ENCODE measurements around the gene GRID2. TPM values are rescaled to one million over a fixed set of nuclear protein-coding genes. Genes with fewer than 3 reads are reported as not detected.

Gene GRID2
- polyA plus RNA-seq, 2 donors = 0.02 TPM; not detected in 1

GRCh38 chr4:92524131-92524530 lies 220.4 kb downstream of the GRID2 start:
- H3K9me3 ChIP-seq (ENCODE audit: control insufficient read depth in 2 of 2, insufficient read depth in 1 of 2, low read depth in 1 of 2, low read length in 1 of 2) = no peaks in the 10 kb centered on the region
- no peak overlapping the region for H3K27ac ChIP-seq (ENCODE audit: low read depth in 2 of 2, low read length in 1 of 2)

GRCh38 chr4:92528541-92528940 lies 224.8 kb downstream of the GRID2 start:
- Histone ChIP-seq H3K4me1 (ENCODE audit: control insufficient read depth in 2 of 2, insufficient read depth in 2 of 2, low read length in 1 of 2) (no peaks in the 10 kb centered on the region), H3K36me3 (ENCODE audit: control insufficient read depth in 2 of 2, insufficient read depth in 2 of 2, low read length in 1 of 2) (no peaks in the 10 kb centered on the region), H3K4me3 (ENCODE audit: low read depth in 1 of 2, low read length in 2 of 2) (no peak overlapping the region), H3K27me3 (ENCODE audit: control insufficient read depth in 1 of 2, insufficient read depth in 2 of 2, low read length in 2 of 2) (no peaks in the 10 kb centered on the region), H3K9me3 (ENCODE audit: control insufficient read depth in 2 of 2, insufficient read depth in 1 of 2, low read depth in 1 of 2, low read length in 1 of 2) (peaks cover 0 to 2% of the 10 kb centered on the region in 2 donors), H3K27ac (ENCODE audit: low read depth in 2 of 2, low read length in 1 of 2) (no peak overlapping the region)
- WGBS, 2 donors = 24 to 44% methylated on average over 4 of the region's 4 CpGs

More at GRCh38 chr4:92524131-92524530, 220.4 kb downstream of the GRID2 start:
- H3K36me3 ChIP-seq (ENCODE audit: control insufficient read depth in 2 of 2, insufficient read depth in 2 of 2, low read length in 1 of 2) = no peaks in the 10 kb centered on the region
- H3K4me3 ChIP-seq (ENCODE audit: low read depth in 1 of 2, low read length in 2 of 2) = no peak overlapping the region
- no peaks in the 10 kb centered on the region for H3K4me1 ChIP-seq (ENCODE audit: control insufficient read depth in 2 of 2, insufficient read depth in 2 of 2, low read length in 1 of 2)
- H3K27me3 ChIP-seq (ENCODE audit: control insufficient read depth in 1 of 2, insufficient read depth in 2 of 2, low read length in 2 of 2) = no peaks in the 10 kb centered on the region

GRCh38 chr4:92529510-92529909 lies 225.7 kb downstream of the GRID2 start:
- no peaks in the 10 kb centered on the region for H3K27me3 ChIP-seq (ENCODE audit: control insufficient read depth in 1 of 2, insufficient read depth in 2 of 2, low read length in 2 of 2)
- H3K4me3 ChIP-seq (ENCODE audit: low read depth in 1 of 2, low read length in 2 of 2) = no peak overlapping the region
- 81 to 90% methylated on average over 2 of the region's 2 CpGs for WGBS, 2 donors
- H3K27ac ChIP-seq (ENCODE audit: low read depth in 2 of 2, low read length in 1 of 2) = no peak overlapping the region
- H3K4me1 ChIP-seq (ENCODE audit: control insufficient read depth in 2 of 2, insufficient read depth in 2 of 2, low read length in 1 of 2) = no peaks in the 10 kb centered on the region
- peaks cover 0 to 2% of the 10 kb centered on the region in 2 donors for H3K9me3 ChIP-seq (ENCODE audit: control insufficient read depth in 2 of 2, insufficient read depth in 1 of 2, low read depth in 1 of 2, low read length in 1 of 2)
- H3K36me3 ChIP-seq (ENCODE audit: control insufficient read depth in 2 of 2, insufficient read depth in 2 of 2, low read length in 1 of 2) = no peaks in the 10 kb centered on the region

- Histone ChIP-seq H3K36me3 (ENCODE audit: control insufficient read depth in 2 of 2, insufficient read depth in 2 of 2, low read length in 1 of 2) (no peaks in the 10 kb centered on the region), H3K4me3 (ENCODE audit: low read depth in 1 of 2, low read length in 2 of 2) (no peak overlapping the region), H3K4me1 (ENCODE audit: control insufficient read depth in 2 of 2, insufficient read depth in 2 of 2, low read length in 1 of 2) (no peaks in the 10 kb centered on the region), H3K9me3 (ENCODE audit: control insufficient read depth in 2 of 2, insufficient read depth in 1 of 2, low read depth in 1 of 2, low read length in 1 of 2) (peaks cover 2 to 3% of the 10 kb centered on the region in 2 donors), H3K27me3 (ENCODE audit: control insufficient read depth in 1 of 2, insufficient read depth in 2 of 2, low read length in 2 of 2) (no peaks in the 10 kb centered on the region), H3K27ac (ENCODE audit: low read depth in 2 of 2, low read length in 1 of 2) (no peak overlapping the region)
- 90 to 91% methylated on average over 12 of the region's 12 CpGs for WGBS, 2 donors
These were observed 231.8 kb downstream of the GRID2 start for GRCh38 chr4:92535599-92535998.

GRCh38 chr4:92551616-92552015 lies 247.8 kb downstream of the GRID2 start:
- WGBS, 2 donors = 60 to 62% methylated on average over 1 of the region's 1 CpG
- Histone ChIP-seq H3K4me3 (ENCODE audit: low read depth in 1 of 2, low read length in 2 of 2) (no peak overlapping the region), H3K9me3 (ENCODE audit: control insufficient read depth in 2 of 2, insufficient read depth in 1 of 2, low read depth in 1 of 2, low read length in 1 of 2) (no peaks in the 10 kb centered on the region), H3K4me1 (ENCODE audit: control insufficient read depth in 2 of 2, insufficient read depth in 2 of 2, low read length in 1 of 2) (no peaks in the 10 kb centered on the region), H3K27ac (ENCODE audit: low read depth in 2 of 2, low read length in 1 of 2) (no peak overlapping the region), H3K27me3 (ENCODE audit: control insufficient read depth in 1 of 2, insufficient read depth in 2 of 2, low read length in 2 of 2) (no peaks in the 10 kb centered on the region), H3K36me3 (ENCODE audit: control insufficient read depth in 2 of 2, insufficient read depth in 2 of 2, low read length in 1 of 2) (no peaks in the 10 kb centered on the region)

- H3K36me3 ChIP-seq (ENCODE audit: control insufficient read depth in 2 of 2, insufficient read depth in 2 of 2, low read length in 1 of 2) = no peaks in the 10 kb centered on the region
- H3K4me3 ChIP-seq (ENCODE audit: low read depth in 1 of 2, low read length in 2 of 2) = no peak overlapping the region
- 85 to 87% methylated on average over 3 of the region's 3 CpGs for WGBS, 2 donors
- H3K4me1 ChIP-seq (ENCODE audit: control insufficient read depth in 2 of 2, insufficient read depth in 2 of 2, low read length in 1 of 2) = no peaks in the 10 kb centered on the region
- H3K9me3 ChIP-seq (ENCODE audit: control insufficient read depth in 2 of 2, insufficient read depth in 1 of 2, low read depth in 1 of 2, low read length in 1 of 2) = no peaks in the 10 kb centered on the region
- no peaks in the 10 kb centered on the region for H3K27me3 ChIP-seq (ENCODE audit: control insufficient read depth in 1 of 2, insufficient read depth in 2 of 2, low read length in 2 of 2)
- no peak overlapping the region for H3K27ac ChIP-seq (ENCODE audit: low read depth in 2 of 2, low read length in 1 of 2)
These were observed 262.5 kb downstream of the GRID2 start for GRCh38 chr4:92566269-92566668.

- no peaks in the 10 kb centered on the region for H3K4me1 ChIP-seq (ENCODE audit: control insufficient read depth in 2 of 2, insufficient read depth in 2 of 2, low read length in 1 of 2)
These were observed 277.1 kb downstream of the GRID2 start for GRCh38 chr4:92580816-92581215.

GRCh38 chr4:92599044-92599443 lies 295.3 kb downstream of the GRID2 start:
- Histone ChIP-seq H3K27ac (ENCODE audit: low read depth in 2 of 2, low read length in 1 of 2) (no peak overlapping the region), H3K4me1 (ENCODE audit: control insufficient read depth in 2 of 2, insufficient read depth in 2 of 2, low read length in 1 of 2) (no peaks in the 10 kb centered on the region), H3K9me3 (ENCODE audit: control insufficient read depth in 2 of 2, insufficient read depth in 1 of 2, low read depth in 1 of 2, low read length in 1 of 2) (no peaks in the 10 kb centered on the region), H3K27me3 (ENCODE audit: control insufficient read depth in 1 of 2, insufficient read depth in 2 of 2, low read length in 2 of 2) (no peaks in the 10 kb centered on the region), H3K4me3 (ENCODE audit: low read depth in 1 of 2, low read length in 2 of 2) (no peak overlapping the region), H3K36me3 (ENCODE audit: control insufficient read depth in 2 of 2, insufficient read depth in 2 of 2, low read length in 1 of 2) (no peaks in the 10 kb centered on the region)
- WGBS, 2 donors = 45 to 55% methylated on average over 2 of the region's 2 CpGs

More at GRCh38 chr4:92580816-92581215, 277.1 kb downstream of the GRID2 start:
- Histone ChIP-seq H3K36me3 (ENCODE audit: control insufficient read depth in 2 of 2, insufficient read depth in 2 of 2, low read length in 1 of 2) (no peaks in the 10 kb centered on the region), H3K9me3 (ENCODE audit: control insufficient read depth in 2 of 2, insufficient read depth in 1 of 2, low read depth in 1 of 2, low read length in 1 of 2) (peaks cover 0 to 5% of the 10 kb centered on the region in 2 donors), H3K27ac (ENCODE audit: low read depth in 2 of 2, low read length in 1 of 2) (no peak overlapping the region), H3K27me3 (ENCODE audit: control insufficient read depth in 1 of 2, insufficient read depth in 2 of 2, low read length in 2 of 2) (no peaks in the 10 kb centered on the region), H3K4me3 (ENCODE audit: low read depth in 1 of 2, low read length in 2 of 2) (no peak overlapping the region)
- WGBS, 2 donors = 80 to 84% methylated on average over 1 of the region's 1 CpG

GRCh38 chr4:92600638-92601037 lies 296.9 kb downstream of the GRID2 start:
- no peaks in the 10 kb centered on the region for H3K36me3 ChIP-seq (ENCODE audit: control insufficient read depth in 2 of 2, insufficient read depth in 2 of 2, low read length in 1 of 2)

GRCh38 chr4:92606227-92606626 lies 302.5 kb downstream of the GRID2 start:
- no peaks in the 10 kb centered on the region for H3K27me3 ChIP-seq (ENCODE audit: control insufficient read depth in 1 of 2, insufficient read depth in 2 of 2, low read length in 2 of 2)
- WGBS, 2 donors = 83 to 85% methylated on average over 2 of the region's 2 CpGs
- no peak overlapping the region for H3K27ac ChIP-seq (ENCODE audit: low read depth in 2 of 2, low read length in 1 of 2)
- H3K4me1 ChIP-seq (ENCODE audit: control insufficient read depth in 2 of 2, insufficient read depth in 2 of 2, low read length in 1 of 2) = no peaks in the 10 kb centered on the region
- no peaks in the 10 kb centered on the region for H3K9me3 ChIP-seq (ENCODE audit: control insufficient read depth in 2 of 2, insufficient read depth in 1 of 2, low read depth in 1 of 2, low read length in 1 of 2)
- H3K4me3 ChIP-seq (ENCODE audit: low read depth in 1 of 2, low read length in 2 of 2) = no peak overlapping the region
- no peaks in the 10 kb centered on the region for H3K36me3 ChIP-seq (ENCODE audit: control insufficient read depth in 2 of 2, insufficient read depth in 2 of 2, low read length in 1 of 2)

More at GRCh38 chr4:92600638-92601037, 296.9 kb downstream of the GRID2 start:
- Histone ChIP-seq H3K4me3 (ENCODE audit: low read depth in 1 of 2, low read length in 2 of 2) (no peak overlapping the region), H3K27me3 (ENCODE audit: control insufficient read depth in 1 of 2, insufficient read depth in 2 of 2, low read length in 2 of 2) (no peaks in the 10 kb centered on the region), H3K9me3 (ENCODE audit: control insufficient read depth in 2 of 2, insufficient read depth in 1 of 2, low read depth in 1 of 2, low read length in 1 of 2) (no peaks in the 10 kb centered on the region), H3K4me1 (ENCODE audit: control insufficient read depth in 2 of 2, insufficient read depth in 2 of 2, low read length in 1 of 2) (no peaks in the 10 kb centered on the region), H3K27ac (ENCODE audit: low read depth in 2 of 2, low read length in 1 of 2) (no peak overlapping the region)
- 87 to 88% methylated on average over 6 of the region's 6 CpGs for WGBS, 2 donors
